HepG2 (cell line): ENCODE data around the gene AKAP12. TPM values are rescaled to one million over a fixed set of nuclear protein-coding genes. Genes with fewer than 3 reads are reported as not detected.
A peak's percentile ranks its signal among the peaks of the same experiment; 100 is the strongest.

Experiments used
- AGO2 ChIP-seq: fragments of 200-400 bp; formaldehyde crosslinking; optimal IDR thresholded peaks from 2 replicates; pipeline ENCODE3; 2017; ENCODE audit warnings: mild to moderate bottlenecking, low read depth, low read length, moderate library complexity
- CENPX ChIP-seq: sonication (generic); formaldehyde crosslinking; IDR thresholded peaks from 2 replicates; pipeline ENCODE4 v1.9.0; 2021; ENCODE audit warnings: mild to moderate bottlenecking, missing genetic modification reagents, moderate library complexity
- DNMT3B ChIP-seq: conservative IDR thresholded peaks from 2 replicates; pipeline ENCODE4 v1.6.1; 2016; ENCODE audit warnings: missing biosample characterization, control low read depth
- DR1 ChIP-seq: sonication (generic); formaldehyde crosslinking; IDR thresholded peaks from 2 replicates; pipeline ENCODE4 v1.8.0; 2021; ENCODE audit warnings: mild to moderate bottlenecking, missing genetic modification reagents, inconsistent platforms
- JUN ChIP-seq: sonication (generic); formaldehyde crosslinking; IDR thresholded peaks from 2 replicates; pipeline ENCODE4 v1.4.0; 2020; ENCODE audit warnings: mild to moderate bottlenecking, missing genetic modification reagents
- KDM4B ChIP-seq: sonication (generic); formaldehyde crosslinking; IDR thresholded peaks from 2 replicates; pipeline ENCODE4 v1.4.0; 2020; ENCODE audit warnings: missing genetic modification reagents
- MXD4 ChIP-seq: IDR thresholded peaks from 2 replicates; pipeline ENCODE4 v1.6.1; 2016; ENCODE audit warnings: mild to moderate bottlenecking, missing biosample characterization, missing genetic modification reagents
- PITX1 ChIP-seq: sonication (generic); formaldehyde crosslinking; IDR thresholded peaks from 2 replicates; pipeline ENCODE4 v1.5.1; 2020; ENCODE audit warnings: mild to moderate bottlenecking, missing genetic modification reagents
- POLR2G ChIP-seq: fragments of 200-400 bp; formaldehyde crosslinking; IDR thresholded peaks from 2 replicates; pipeline ENCODE4 v1.6.1; 2018; ENCODE audit warnings: mild to moderate bottlenecking, low read depth, low read length, moderate library complexity
- SRY ChIP-seq: sonication (generic); formaldehyde crosslinking; IDR thresholded peaks from 2 replicates; pipeline ENCODE4 v1.8.0; 2022; ENCODE audit warnings: mild to moderate bottlenecking, missing genetic modification reagents
- TBX3 ChIP-seq: fragments of 450-650 bp; IDR thresholded peaks from 2 replicates; pipeline ENCODE4 v1.6.1; 2017; ENCODE audit warnings: antibody characterized with exemption, mild to moderate bottlenecking, inconsistent platforms, borderline replicate concordance
- TOPORS ChIP-seq: sonication (generic); formaldehyde crosslinking; IDR thresholded peaks from 2 replicates; pipeline ENCODE4 v1.8.0; 2023; ENCODE audit warnings: mild to moderate bottlenecking, missing genetic modification reagents
- ZC3H13 ChIP-seq: sonication (generic); formaldehyde crosslinking; IDR thresholded peaks from 2 replicates; pipeline ENCODE4 v1.8.1; 2023; ENCODE audit warnings: mild to moderate bottlenecking, missing genetic modification reagents, moderate library complexity
- ZMYM4 ChIP-seq: sonication (generic); formaldehyde crosslinking; IDR thresholded peaks from 2 replicates; pipeline ENCODE4 v1.8.1; 2023; ENCODE audit warnings: mild to moderate bottlenecking, missing genetic modification reagents
- ZNF143 ChIP-seq: sonication (generic); formaldehyde crosslinking; IDR thresholded peaks from 2 replicates; pipeline ENCODE4 v1.4.0; 2020; ENCODE audit warnings: missing genetic modification reagents
- ZNF367 ChIP-seq: sonication (generic); formaldehyde crosslinking; IDR thresholded peaks from 2 replicates; pipeline ENCODE4 v1.4.0; 2020; ENCODE audit warnings: missing genetic modification reagents, borderline replicate concordance
- ZNF451 ChIP-seq: sonication (generic); formaldehyde crosslinking; IDR thresholded peaks from 2 replicates; pipeline ENCODE4 v1.5.0; 2020; ENCODE audit warnings: mild to moderate bottlenecking, missing genetic modification reagents
- ZNF557 ChIP-seq: sonication (generic); formaldehyde crosslinking; IDR thresholded peaks from 2 replicates; pipeline ENCODE4 v1.4.0; 2020; ENCODE audit warnings: missing genetic modification reagents
- ZNF670 ChIP-seq: sonication (generic); formaldehyde crosslinking; IDR thresholded peaks from 2 replicates; pipeline ENCODE4 v1.8.0; 2022; ENCODE audit warnings: mild to moderate bottlenecking, missing genetic modification reagents, borderline replicate concordance
- ZNF784 ChIP-seq: sonication (generic); formaldehyde crosslinking; IDR thresholded peaks from 2 replicates; pipeline ENCODE4 v1.5.1; 2020; ENCODE audit warnings: missing genetic modification reagents, mild to moderate bottlenecking, borderline replicate concordance
- polyA plus RNA-seq, 8 experiments: library from polyadenylated mRNA; depleted of rRNA in 3 of 8; stranded (reverse) in 7 of 8; unstranded in 1 of 8; fragments of >200 nt; fragmentation: Illumina TruSeq in 4 of 8; extraction: Trizol in 4 of 8; gene quantifications; 2 replicates each; pipeline versions ENCODE4 v1.2.1 to v1.2.3, GENCODE V29; 2011 to 2016; ENCODE audit warnings: low read depth in 4 of 8, missing spikeins in 1 of 8, mixed read lengths in 1 of 8; ENCODE audit not compliant: insufficient read depth in 1 of 8
- total RNA-seq, 5 experiments: library from RNA; depleted of rRNA; stranded (reverse); fragments of >200 nt; fragmentation: Illumina TruSeq; extraction: Trizol; gene quantifications; 2 replicates each; pipeline ENCODE4 v1.2.3, GENCODE V29; 2016; ENCODE audit warnings: low read depth in 1 of 5
- TF ChIP-seq, protein P1 (sequence below): conservative IDR thresholded peaks from 2 replicates; pipeline ENCODE4 v1.6.1; 2018; ENCODE audit warnings: missing genetic modification reagents
- TF ChIP-seq, protein P2 (sequence below): sonication (generic); formaldehyde crosslinking; IDR thresholded peaks from 2 replicates; pipeline ENCODE4 v1.8.0; 2022; ENCODE audit warnings: mild to moderate bottlenecking, missing genetic modification reagents, moderate library complexity
- TF ChIP-seq, protein P3 (sequence below): IDR thresholded peaks from 2 replicates; pipeline ENCODE4 v1.6.1; 2016; ENCODE audit warnings: low read depth, missing genetic modification reagents, missing compliant biosample characterization

Gene AKAP12
- total and polyA plus RNA-seq, 2 of the 13 experiments (the other 11 are each of a cell fraction or from before 2014, with no cell fraction given): 10.6 to 19.0 TPM

GRCh38 chr6:151323791-151324487, 84.2 kb downstream of the AKAP12 start (continued):
- TF ChIP-seq, protein P1, sequence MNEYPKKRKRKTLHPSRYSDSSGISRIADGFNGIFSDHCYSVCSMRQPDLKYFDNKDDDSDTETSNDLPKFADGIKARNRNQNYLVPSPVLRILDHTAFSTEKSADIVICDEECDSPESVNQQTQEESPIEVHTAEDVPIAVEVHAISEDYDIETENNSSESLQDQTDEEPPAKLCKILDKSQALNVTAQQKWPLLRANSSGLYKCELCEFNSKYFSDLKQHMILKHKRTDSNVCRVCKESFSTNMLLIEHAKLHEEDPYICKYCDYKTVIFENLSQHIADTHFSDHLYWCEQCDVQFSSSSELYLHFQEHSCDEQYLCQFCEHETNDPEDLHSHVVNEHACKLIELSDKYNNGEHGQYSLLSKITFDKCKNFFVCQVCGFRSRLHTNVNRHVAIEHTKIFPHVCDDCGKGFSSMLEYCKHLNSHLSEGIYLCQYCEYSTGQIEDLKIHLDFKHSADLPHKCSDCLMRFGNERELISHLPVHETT: no peak
- TF ChIP-seq DR1 (CRISPR knock-in tag) (no peak), MXD4 (CRISPR knock-in tag) (no peak), AGO2 (no peak), ZNF143 (CRISPR knock-in tag) (peak; percentile 59; the same call in 1 of the 2 replicates), PITX1 (CRISPR knock-in tag) (no peak; the same call in 1 of the 2 replicates), TBX3 (no peak), JUN (CRISPR knock-in tag) (peak; percentile 27; the same call in 1 of the 2 replicates), ZC3H13 (CRISPR knock-in tag) (no peak), SRY (CRISPR knock-in tag) (no peak), ZNF367 (CRISPR knock-in tag) (no peak), POLR2G (no peak), DNMT3B (CRISPR knock-in tag) (no peak), ZNF557 (CRISPR knock-in tag) (no peak), TOPORS (CRISPR knock-in tag) (no peak), KDM4B (CRISPR knock-in tag) (no peak), ZNF451 (no peak), ZMYM4 (CRISPR knock-in tag) (peak; percentile 44; the same call in 1 of the 2 replicates), ZNF784 (CRISPR knock-in tag) (peak; percentile 74; the same call in 1 of the 2 replicates), ZNF670 (CRISPR knock-in tag) (no peak; the same call in 1 of the 2 replicates), CENPX (no peak)
- TF ChIP-seq, protein P2, sequence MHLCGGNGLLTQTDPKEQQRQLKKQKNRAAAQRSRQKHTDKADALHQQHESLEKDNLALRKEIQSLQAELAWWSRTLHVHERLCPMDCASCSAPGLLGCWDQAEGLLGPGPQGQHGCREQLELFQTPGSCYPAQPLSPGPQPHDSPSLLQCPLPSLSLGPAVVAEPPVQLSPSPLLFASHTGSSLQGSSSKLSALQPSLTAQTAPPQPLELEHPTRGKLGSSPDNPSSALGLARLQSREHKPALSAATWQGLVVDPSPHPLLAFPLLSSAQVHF: no peak
- TF ChIP-seq, protein P3, sequence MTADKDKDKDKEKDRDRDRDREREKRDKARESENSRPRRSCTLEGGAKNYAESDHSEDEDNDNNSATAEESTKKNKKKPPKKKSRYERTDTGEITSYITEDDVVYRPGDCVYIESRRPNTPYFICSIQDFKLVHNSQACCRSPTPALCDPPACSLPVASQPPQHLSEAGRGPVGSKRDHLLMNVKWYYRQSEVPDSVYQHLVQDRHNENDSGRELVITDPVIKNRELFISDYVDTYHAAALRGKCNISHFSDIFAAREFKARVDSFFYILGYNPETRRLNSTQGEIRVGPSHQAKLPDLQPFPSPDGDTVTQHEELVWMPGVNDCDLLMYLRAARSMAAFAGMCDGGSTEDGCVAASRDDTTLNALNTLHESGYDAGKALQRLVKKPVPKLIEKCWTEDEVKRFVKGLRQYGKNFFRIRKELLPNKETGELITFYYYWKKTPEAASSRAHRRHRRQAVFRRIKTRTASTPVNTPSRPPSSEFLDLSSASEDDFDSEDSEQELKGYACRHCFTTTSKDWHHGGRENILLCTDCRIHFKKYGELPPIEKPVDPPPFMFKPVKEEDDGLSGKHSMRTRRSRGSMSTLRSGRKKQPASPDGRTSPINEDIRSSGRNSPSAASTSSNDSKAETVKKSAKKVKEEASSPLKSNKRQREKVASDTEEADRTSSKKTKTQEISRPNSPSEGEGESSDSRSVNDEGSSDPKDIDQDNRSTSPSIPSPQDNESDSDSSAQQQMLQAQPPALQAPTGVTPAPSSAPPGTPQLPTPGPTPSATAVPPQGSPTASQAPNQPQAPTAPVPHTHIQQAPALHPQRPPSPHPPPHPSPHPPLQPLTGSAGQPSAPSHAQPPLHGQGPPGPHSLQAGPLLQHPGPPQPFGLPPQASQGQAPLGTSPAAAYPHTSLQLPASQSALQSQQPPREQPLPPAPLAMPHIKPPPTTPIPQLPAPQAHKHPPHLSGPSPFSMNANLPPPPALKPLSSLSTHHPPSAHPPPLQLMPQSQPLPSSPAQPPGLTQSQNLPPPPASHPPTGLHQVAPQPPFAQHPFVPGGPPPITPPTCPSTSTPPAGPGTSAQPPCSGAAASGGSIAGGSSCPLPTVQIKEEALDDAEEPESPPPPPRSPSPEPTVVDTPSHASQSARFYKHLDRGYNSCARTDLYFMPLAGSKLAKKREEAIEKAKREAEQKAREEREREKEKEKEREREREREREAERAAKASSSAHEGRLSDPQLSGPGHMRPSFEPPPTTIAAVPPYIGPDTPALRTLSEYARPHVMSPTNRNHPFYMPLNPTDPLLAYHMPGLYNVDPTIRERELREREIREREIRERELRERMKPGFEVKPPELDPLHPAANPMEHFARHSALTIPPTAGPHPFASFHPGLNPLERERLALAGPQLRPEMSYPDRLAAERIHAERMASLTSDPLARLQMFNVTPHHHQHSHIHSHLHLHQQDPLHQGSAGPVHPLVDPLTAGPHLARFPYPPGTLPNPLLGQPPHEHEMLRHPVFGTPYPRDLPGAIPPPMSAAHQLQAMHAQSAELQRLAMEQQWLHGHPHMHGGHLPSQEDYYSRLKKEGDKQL (CRISPR knock-in tag): no peak
